Loucy (cell line): Measurements from ENCODE around the gene SPCS1.

Experiments used
- H2AFZ ChIP-seq: fragments of 200-600 bp; sonication (generic); 2 replicates; pipeline ENCODE4 v1.6.0; 2016; ENCODE audit warnings: antibody characterized with exemption, mild to moderate bottlenecking, low read length, moderate library complexity
- H3F3A ChIP-seq: fragments of 200-600 bp; 2 replicates; pipeline ENCODE4 v1.6.0; 2016; ENCODE audit warnings: antibody characterized with exemption, low read depth, mild to moderate bottlenecking
- H3K27me3 ChIP-seq: fragments of 200-600 bp; sonication (generic); 2 replicates; pipeline ENCODE4 v1.6.1; 2014; ENCODE audit warnings: low read length, mild to moderate bottlenecking; ENCODE audit not compliant: insufficient read depth, poor library complexity, severe bottlenecking
- H3K36me3 ChIP-seq: fragments of 200-600 bp; sonication (generic); 2 replicates; pipeline ENCODE4 v1.6.1; 2016; ENCODE audit warnings: low read length; ENCODE audit not compliant: insufficient read depth
- H3K4me1 ChIP-seq: fragments of 200-600 bp; sonication (generic); 2 replicates; pipeline ENCODE4 v1.5.1; 2014; ENCODE audit warnings: low read length, mild to moderate bottlenecking; ENCODE audit not compliant: insufficient read depth, poor library complexity, severe bottlenecking
- H3K4me2 ChIP-seq: fragments of 200-600 bp; sonication (generic); 2 replicates; pipeline ENCODE4 v1.6.0; 2014; ENCODE audit warnings: antibody characterized with exemption, low read length, low read depth, mild to moderate bottlenecking; ENCODE audit not compliant: poor library complexity, severe bottlenecking
- H3K4me3 ChIP-seq: fragments of 200-600 bp; sonication (generic); 2 replicates; pipeline ENCODE4 v1.5.1; 2014; ENCODE audit warnings: low read length, mild to moderate bottlenecking, mixed read lengths; ENCODE audit not compliant: poor library complexity, severe bottlenecking
- H3K79me2 ChIP-seq: fragments of 200-600 bp; sonication (generic); 2 replicates; pipeline ENCODE4 v1.6.1; 2014; ENCODE audit warnings: low read length; ENCODE audit not compliant: insufficient read depth
- H3K9ac ChIP-seq: fragments of 200-600 bp; sonication (generic); 2 replicates; pipeline ENCODE4 v1.6.0; 2014; ENCODE audit warnings: mild to moderate bottlenecking, low read depth, low read length, moderate library complexity; ENCODE audit not compliant: poor library complexity, severe bottlenecking
- H3K9me2 ChIP-seq: fragments of 200-600 bp; sonication (generic); replicated peaks from 2 replicates; pipeline ENCODE4 v1.6.1; 2016; ENCODE audit warnings: low read depth, low read length, mixed read lengths
- H3K9me3 ChIP-seq: fragments of 200-600 bp; sonication (generic); 2 replicates; pipeline ENCODE4 v1.6.1; 2014; ENCODE audit warnings: mild to moderate bottlenecking, antibody characterized with exemption, low read length, low read depth; ENCODE audit not compliant: insufficient read depth
- H4K20me1 ChIP-seq: fragments of 200-600 bp; sonication (generic); 2 replicates; pipeline ENCODE4 v1.6.0; 2014; ENCODE audit warnings: antibody characterized with exemption, low read length, mild to moderate bottlenecking; ENCODE audit not compliant: insufficient read depth, poor library complexity, severe bottlenecking
- CTCF ChIP-seq: fragments of 200-600 bp; sonication (generic); conservative IDR thresholded peaks from 2 replicates; pipeline ENCODE4 v1.5.1; 2014; ENCODE audit warnings: mild to moderate bottlenecking, antibody characterized with exemption, low read length
- EZH2phosphoT487 ChIP-seq: fragments of 200-600 bp; IDR thresholded peaks from 2 replicates; pipeline ENCODE4 v1.6.1; 2018; ENCODE audit warnings: antibody characterized with exemption, mild to moderate bottlenecking, moderate library complexity, borderline replicate concordance

The SPCS1 gene

GRCh38 chr3:52743721-52744120 is 37.8 kb downstream of the SPCS1 start:
- Histone ChIP-seq H3K4me3 (no peak overlapping the region), H3K36me3 (peaks cover 48% of the 10 kb centered on the region; the same call in 1 of the 2 replicates)
- no peak for TF ChIP-seq EZH2phosphoT487
- no peak for TF ChIP-seq CTCF

GRCh38 chr3:52752045-52752660 is 46.2 kb downstream of the SPCS1 start:
- Histone ChIP-seq H3K4me1 (no peaks in the 10 kb centered on the region), H3K9me3 (no peaks in the 10 kb centered on the region), H3F3A (no peaks in the 10 kb centered on the region), H2AFZ (no peak overlapping the region), H3K79me2 (no peaks in the 10 kb centered on the region), H3K9me2 (no peaks in the 10 kb centered on the region), H3K4me3 (no peak overlapping the region), H4K20me1 (no peaks in the 10 kb centered on the region), H3K27me3 (no peaks in the 10 kb centered on the region), H3K36me3 (peaks cover 16% of the 10 kb centered on the region; the same call in 1 of the 2 replicates), H3K9ac (no peak overlapping the region), H3K4me2 (no peak overlapping the region)
- TF ChIP-seq EZH2phosphoT487 (no peak), CTCF (no peak)

More at GRCh38 chr3:52743721-52744120, 37.8 kb downstream of the SPCS1 start:
- no peaks in the 10 kb centered on the region for H3K27me3 ChIP-seq
- no peaks in the 10 kb centered on the region for H3K9me2 ChIP-seq
- H3K4me1 ChIP-seq = no peaks in the 10 kb centered on the region
- no peak overlapping the region for H2AFZ ChIP-seq
- no peaks in the 10 kb centered on the region for H3K9me3 ChIP-seq
- H3F3A ChIP-seq = no peaks in the 10 kb centered on the region
- H4K20me1 ChIP-seq = no peaks in the 10 kb centered on the region
- no peak overlapping the region for H3K4me2 ChIP-seq
- no peaks in the 10 kb centered on the region for H3K79me2 ChIP-seq
- H3K9ac ChIP-seq = no peak overlapping the region

GRCh38 chr3:52754373-52754772 is 48.5 kb downstream of the SPCS1 start:
- no peak for TF ChIP-seq EZH2phosphoT487
- TF ChIP-seq CTCF = no peak
- no peaks in the 10 kb centered on the region for H3K27me3 ChIP-seq
- no peaks in the 10 kb centered on the region for H3K4me1 ChIP-seq
- H3K4me2 ChIP-seq = no peak overlapping the region
- H4K20me1 ChIP-seq = no peaks in the 10 kb centered on the region
- peaks cover 11% of the 10 kb centered on the region; the same call in 1 of the 2 replicates for H3K36me3 ChIP-seq
- no peaks in the 10 kb centered on the region for H3K9me3 ChIP-seq
- H3K9me2 ChIP-seq = no peaks in the 10 kb centered on the region
- no peak overlapping the region for H3K4me3 ChIP-seq
- no peak overlapping the region for H2AFZ ChIP-seq
- no peaks in the 10 kb centered on the region for H3F3A ChIP-seq
- no peak overlapping the region for H3K9ac ChIP-seq
- H3K79me2 ChIP-seq = no peaks in the 10 kb centered on the region
